HepG2 (cell line): ENCODE data around the gene XPO5. TPM values are rescaled to one million over a fixed set of nuclear protein-coding genes. Genes with fewer than 3 reads are reported as not detected.

Source experiments
- CC2D1A ChIP-seq: sonication (generic); formaldehyde crosslinking; IDR thresholded peaks from 2 replicates; pipeline ENCODE4 v1.8.1; 2023; ENCODE audit warnings: mild to moderate bottlenecking, missing genetic modification reagents
- HNRNPL ChIP-seq: fragments of 200-400 bp; formaldehyde crosslinking; IDR thresholded peaks from 2 replicates; pipeline ENCODE4 v1.6.1; 2017; ENCODE audit warnings: mild to moderate bottlenecking, low read depth, low read length
- HOXA7 ChIP-seq: sonication (generic); formaldehyde crosslinking; IDR thresholded peaks from 2 replicates; pipeline ENCODE4 v1.8.1; 2022; ENCODE audit warnings: mild to moderate bottlenecking, missing genetic modification reagents, moderate library complexity
- MED8 ChIP-seq: sonication (generic); formaldehyde crosslinking; IDR thresholded peaks from 2 replicates; pipeline ENCODE4 v1.8.1; 2023; ENCODE audit warnings: mild to moderate bottlenecking, missing genetic modification reagents; ENCODE audit not compliant: insufficient replicate concordance
- MIXL1 ChIP-seq: IDR thresholded peaks from 2 replicates; pipeline ENCODE4 v1.6.1; 2016
- SMARCE1 ChIP-seq: fragments of 450-650 bp; IDR thresholded peaks from 2 replicates; pipeline ENCODE4 v1.6.1; 2017; ENCODE audit warnings: borderline replicate concordance
- U2AF2 ChIP-seq: fragments of 200-400 bp; formaldehyde crosslinking; IDR thresholded peaks from 2 replicates; pipeline ENCODE4 v1.6.1; 2017; ENCODE audit warnings: low read depth, mild to moderate bottlenecking, low read length
- YEATS2 ChIP-seq: sonication (generic); formaldehyde crosslinking; IDR thresholded peaks from 2 replicates; pipeline ENCODE4 v1.4.0; 2020; ENCODE audit warnings: missing genetic modification reagents, borderline replicate concordance
- ZBTB21 ChIP-seq: sonication (generic); formaldehyde crosslinking; IDR thresholded peaks from 2 replicates; pipeline ENCODE4 v1.4.0; 2020; ENCODE audit warnings: missing genetic modification reagents
- ZNF274 ChIP-seq: sonication (generic); formaldehyde crosslinking; IDR thresholded peaks from 2 replicates; pipeline ENCODE4 v1.5.1; 2020; ENCODE audit warnings: mild to moderate bottlenecking, missing genetic modification reagents
- ZNF3 ChIP-seq: IDR thresholded peaks from 2 replicates; pipeline ENCODE4 v1.7.0; 2017; ENCODE audit warnings: inconsistent platforms
- ZNF501 ChIP-seq: sonication (generic); formaldehyde crosslinking; IDR thresholded peaks from 2 replicates; pipeline ENCODE4 v1.5.1; 2020; ENCODE audit warnings: mild to moderate bottlenecking, moderate library complexity, missing genetic modification reagents
- ZNF562 ChIP-seq: sonication (generic); formaldehyde crosslinking; IDR thresholded peaks from 2 replicates; pipeline ENCODE4 v1.8.0; 2022; ENCODE audit warnings: missing genetic modification reagents, borderline replicate concordance
- polyA plus RNA-seq, 8 experiments: library from polyadenylated mRNA; depleted of rRNA in 3 of 8; stranded (reverse) in 7 of 8; unstranded in 1 of 8; fragments of >200 nt; fragmentation: Illumina TruSeq in 4 of 8; extraction: Trizol in 4 of 8; gene quantifications; 2 replicates each; pipeline versions ENCODE4 v1.2.1 to v1.2.3, GENCODE V29; 2011 to 2016; ENCODE audit warnings: low read depth in 4 of 8, missing spikeins in 1 of 8, mixed read lengths in 1 of 8; ENCODE audit not compliant: insufficient read depth in 1 of 8
- total RNA-seq, 5 experiments: library from RNA; depleted of rRNA; stranded (reverse); fragments of >200 nt; fragmentation: Illumina TruSeq; extraction: Trizol; gene quantifications; 2 replicates each; pipeline ENCODE4 v1.2.3, GENCODE V29; 2016; ENCODE audit warnings: low read depth in 1 of 5
- TF ChIP-seq, protein P1 (sequence below): sonication (generic); formaldehyde crosslinking; IDR thresholded peaks from 2 replicates; pipeline ENCODE4 v1.8.0; 2022; ENCODE audit warnings: missing genetic modification reagents, mild to moderate bottlenecking, inconsistent platforms, borderline replicate concordance
- TF ChIP-seq, protein P2 (sequence below): sonication (generic); formaldehyde crosslinking; IDR thresholded peaks from 2 replicates; pipeline ENCODE4 v1.8.0; 2022; ENCODE audit warnings: mild to moderate bottlenecking, missing genetic modification reagents, moderate library complexity
- TF ChIP-seq, protein P3 (sequence below): IDR thresholded peaks from 2 replicates; pipeline ENCODE4 v1.6.1; 2016; ENCODE audit warnings: missing compliant biosample characterization, missing genetic modification reagents, borderline replicate concordance
- TF ChIP-seq, protein P4 (sequence below): sonication (generic); formaldehyde crosslinking; IDR thresholded peaks from 2 replicates; pipeline ENCODE4 v1.4.0; 2020; ENCODE audit warnings: mild to moderate bottlenecking, missing genetic modification reagents, borderline replicate concordance
- TF ChIP-seq, protein P5 (sequence below): sonication (generic); formaldehyde crosslinking; IDR thresholded peaks from 2 replicates; pipeline ENCODE4 v1.5.0; 2020; ENCODE audit warnings: mild to moderate bottlenecking, missing genetic modification reagents, borderline replicate concordance
- TF ChIP-seq, protein P6 (sequence below): fragments of 450-650 bp; IDR thresholded peaks from 2 replicates; pipeline ENCODE4 v1.6.1; 2016

XPO5 gene
- total and polyA plus RNA-seq, 2 of the 13 experiments (the other 11 are each of a cell fraction or from before 2014, with no cell fraction given): 52.2 to 68.0 TPM

DNA sequence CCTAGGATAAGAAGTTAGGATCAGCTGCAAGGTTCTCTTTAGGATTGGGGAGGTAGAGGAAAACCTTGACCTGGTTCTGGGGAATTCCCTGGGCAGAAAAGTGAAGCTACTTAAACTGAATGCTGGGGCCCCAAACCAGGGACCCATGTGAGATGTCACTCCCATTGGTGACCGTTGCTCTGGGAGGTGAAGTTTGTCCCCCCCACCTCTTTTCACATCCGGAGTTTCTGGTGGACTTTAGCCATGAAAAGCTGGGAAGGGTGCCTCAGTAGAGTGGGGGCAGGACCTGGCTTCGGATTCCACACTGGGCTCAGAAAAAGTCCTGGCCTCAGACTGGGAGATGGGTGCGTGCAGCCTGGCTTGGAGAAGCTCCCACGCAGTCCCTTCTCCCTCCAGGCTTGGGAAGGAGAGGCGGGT, 85.3 kb downstream of the XPO5 start (continued):
- no peak for TF ChIP-seq HNRNPL
- TF ChIP-seq, protein P1, sequence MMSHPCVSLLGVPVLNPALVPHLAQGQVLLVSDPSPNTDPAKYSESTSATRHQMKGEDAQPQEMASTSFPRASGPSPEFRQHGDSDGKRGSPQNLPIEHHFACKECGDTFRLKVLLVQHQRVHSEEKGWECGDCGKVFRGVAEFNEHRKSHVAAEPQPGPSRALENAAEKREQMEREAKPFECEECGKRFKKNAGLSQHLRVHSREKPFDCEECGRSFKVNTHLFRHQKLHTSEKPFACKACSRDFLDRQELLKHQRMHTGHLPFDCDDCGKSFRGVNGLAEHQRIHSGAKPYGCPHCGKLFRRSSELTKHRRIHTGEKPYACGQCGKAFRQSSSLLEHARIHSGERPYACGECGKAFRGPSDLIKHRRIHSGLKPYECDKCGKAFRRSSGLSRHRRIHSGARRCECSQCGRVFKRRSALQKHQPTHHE (CRISPR knock-in tag): 0 out of 2 replicates have a peak, but pooled peaks have one; percentile 70
- TF ChIP-seq U2AF2: no peak
- TF ChIP-seq, protein P2, sequence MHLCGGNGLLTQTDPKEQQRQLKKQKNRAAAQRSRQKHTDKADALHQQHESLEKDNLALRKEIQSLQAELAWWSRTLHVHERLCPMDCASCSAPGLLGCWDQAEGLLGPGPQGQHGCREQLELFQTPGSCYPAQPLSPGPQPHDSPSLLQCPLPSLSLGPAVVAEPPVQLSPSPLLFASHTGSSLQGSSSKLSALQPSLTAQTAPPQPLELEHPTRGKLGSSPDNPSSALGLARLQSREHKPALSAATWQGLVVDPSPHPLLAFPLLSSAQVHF (CRISPR knock-in tag): no peak
- TF ChIP-seq ZNF3: no peak
- TF ChIP-seq, protein P3, sequence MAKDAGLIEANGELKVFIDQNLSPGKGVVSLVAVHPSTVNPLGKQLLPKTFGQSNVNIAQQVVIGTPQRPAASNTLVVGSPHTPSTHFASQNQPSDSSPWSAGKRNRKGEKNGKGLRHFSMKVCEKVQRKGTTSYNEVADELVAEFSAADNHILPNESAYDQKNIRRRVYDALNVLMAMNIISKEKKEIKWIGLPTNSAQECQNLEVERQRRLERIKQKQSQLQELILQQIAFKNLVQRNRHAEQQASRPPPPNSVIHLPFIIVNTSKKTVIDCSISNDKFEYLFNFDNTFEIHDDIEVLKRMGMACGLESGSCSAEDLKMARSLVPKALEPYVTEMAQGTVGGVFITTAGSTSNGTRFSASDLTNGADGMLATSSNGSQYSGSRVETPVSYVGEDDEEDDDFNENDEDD (CRISPR knock-in tag): no peak
- TF ChIP-seq, protein P4, sequence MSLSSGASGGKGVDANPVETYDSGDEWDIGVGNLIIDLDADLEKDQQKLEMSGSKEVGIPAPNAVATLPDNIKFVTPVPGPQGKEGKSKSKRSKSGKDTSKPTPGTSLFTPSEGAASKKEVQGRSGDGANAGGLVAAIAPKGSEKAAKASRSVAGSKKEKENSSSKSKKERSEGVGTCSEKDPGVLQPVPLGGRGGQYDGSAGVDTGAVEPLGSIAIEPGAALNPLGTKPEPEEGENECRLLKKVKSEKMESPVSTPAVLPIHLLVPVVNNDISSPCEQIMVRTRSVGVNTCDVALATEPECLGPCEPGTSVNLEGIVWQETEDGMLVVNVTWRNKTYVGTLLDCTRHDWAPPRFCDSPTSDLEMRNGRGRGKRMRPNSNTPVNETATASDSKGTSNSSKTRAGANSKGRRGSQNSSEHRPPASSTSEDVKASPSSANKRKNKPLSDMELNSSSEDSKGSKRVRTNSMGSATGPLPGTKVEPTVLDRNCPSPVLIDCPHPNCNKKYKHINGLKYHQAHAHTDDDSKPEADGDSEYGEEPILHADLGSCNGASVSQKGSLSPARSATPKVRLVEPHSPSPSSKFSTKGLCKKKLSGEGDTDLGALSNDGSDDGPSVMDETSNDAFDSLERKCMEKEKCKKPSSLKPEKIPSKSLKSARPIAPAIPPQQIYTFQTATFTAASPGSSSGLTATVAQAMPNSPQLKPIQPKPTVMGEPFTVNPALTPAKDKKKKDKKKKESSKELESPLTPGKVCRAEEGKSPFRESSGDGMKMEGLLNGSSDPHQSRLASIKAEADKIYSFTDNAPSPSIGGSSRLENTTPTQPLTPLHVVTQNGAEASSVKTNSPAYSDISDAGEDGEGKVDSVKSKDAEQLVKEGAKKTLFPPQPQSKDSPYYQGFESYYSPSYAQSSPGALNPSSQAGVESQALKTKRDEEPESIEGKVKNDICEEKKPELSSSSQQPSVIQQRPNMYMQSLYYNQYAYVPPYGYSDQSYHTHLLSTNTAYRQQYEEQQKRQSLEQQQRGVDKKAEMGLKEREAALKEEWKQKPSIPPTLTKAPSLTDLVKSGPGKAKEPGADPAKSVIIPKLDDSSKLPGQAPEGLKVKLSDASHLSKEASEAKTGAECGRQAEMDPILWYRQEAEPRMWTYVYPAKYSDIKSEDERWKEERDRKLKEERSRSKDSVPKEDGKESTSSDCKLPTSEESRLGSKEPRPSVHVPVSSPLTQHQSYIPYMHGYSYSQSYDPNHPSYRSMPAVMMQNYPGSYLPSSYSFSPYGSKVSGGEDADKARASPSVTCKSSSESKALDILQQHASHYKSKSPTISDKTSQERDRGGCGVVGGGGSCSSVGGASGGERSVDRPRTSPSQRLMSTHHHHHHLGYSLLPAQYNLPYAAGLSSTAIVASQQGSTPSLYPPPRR (CRISPR knock-in tag): no peak; the same call in 1 of the 2 replicates
- no peak for TF ChIP-seq MIXL1 (CRISPR knock-in tag)
- no peak for TF ChIP-seq ZNF274
- TF ChIP-seq ZNF501 (CRISPR knock-in tag): 0 out of 2 replicates have a peak, but pooled peaks have one; percentile 99
- no peak for TF ChIP-seq SMARCE1
- TF ChIP-seq, protein P5, sequence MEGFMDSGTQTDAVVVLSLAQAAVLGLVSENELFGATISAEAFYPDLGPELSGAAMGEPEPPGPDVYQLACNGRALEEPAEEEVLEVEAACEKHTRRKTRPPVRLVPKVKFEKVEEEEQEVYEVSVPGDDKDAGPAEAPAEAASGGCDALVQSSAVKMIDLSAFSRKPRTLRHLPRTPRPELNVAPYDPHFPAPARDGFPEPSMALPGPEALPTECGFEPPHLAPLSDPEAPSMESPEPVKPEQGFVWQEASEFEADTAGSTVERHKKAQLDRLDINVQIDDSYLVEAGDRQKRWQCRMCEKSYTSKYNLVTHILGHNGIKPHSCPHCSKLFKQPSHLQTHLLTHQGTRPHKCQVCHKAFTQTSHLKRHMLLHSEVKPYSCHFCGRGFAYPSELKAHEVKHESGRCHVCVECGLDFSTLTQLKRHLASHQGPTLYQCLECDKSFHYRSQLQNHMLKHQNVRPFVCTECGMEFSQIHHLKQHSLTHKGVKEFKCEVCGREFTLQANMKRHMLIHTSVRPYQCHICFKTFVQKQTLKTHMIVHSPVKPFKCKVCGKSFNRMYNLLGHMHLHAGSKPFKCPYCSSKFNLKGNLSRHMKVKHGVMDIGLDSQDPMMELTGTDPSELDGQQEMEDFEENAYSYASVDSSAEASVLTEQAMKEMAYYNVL (CRISPR knock-in tag): no peak
- no peak for TF ChIP-seq ZBTB21 (CRISPR knock-in tag)
- TF ChIP-seq ZNF562 (CRISPR knock-in tag): no peak
- TF ChIP-seq CC2D1A: no peak
- TF ChIP-seq, protein P6, sequence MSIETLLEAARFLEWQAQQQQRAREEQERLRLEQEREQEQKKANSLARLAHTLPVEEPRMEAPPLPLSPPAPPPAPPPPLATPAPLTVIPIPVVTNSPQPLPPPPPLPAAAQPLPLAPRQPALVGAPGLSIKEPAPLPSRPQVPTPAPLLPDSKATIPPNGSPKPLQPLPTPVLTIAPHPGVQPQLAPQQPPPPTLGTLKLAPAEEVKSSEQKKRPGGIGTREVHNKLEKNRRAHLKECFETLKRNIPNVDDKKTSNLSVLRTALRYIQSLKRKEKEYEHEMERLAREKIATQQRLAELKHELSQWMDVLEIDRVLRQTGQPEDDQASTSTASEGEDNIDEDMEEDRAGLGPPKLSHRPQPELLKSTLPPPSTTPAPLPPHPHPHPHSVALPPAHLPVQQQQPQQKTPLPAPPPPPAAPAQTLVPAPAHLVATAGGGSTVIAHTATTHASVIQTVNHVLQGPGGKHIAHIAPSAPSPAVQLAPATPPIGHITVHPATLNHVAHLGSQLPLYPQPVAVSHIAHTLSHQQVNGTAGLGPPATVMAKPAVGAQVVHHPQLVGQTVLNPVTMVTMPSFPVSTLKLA: no peak
- no peak for TF ChIP-seq YEATS2 (CRISPR knock-in tag)
- no peak for TF ChIP-seq HOXA7 (CRISPR knock-in tag)
- TF ChIP-seq MED8 (CRISPR knock-in tag): no peak
